Testis (tissue), 2 donors: ENCODE results near the gene PTPRN2.

Source experiments
- CTCF ChIP-seq, 3 experiments: fragments of 450-650 bp in 2 of 3; fragments of 200-600 bp in 1 of 3; sonication (generic) in 1 of 3; IDR thresholded peaks; one replicate each; pipeline ENCODE4 v1.5.1; 2016 to 2019; ENCODE audit warnings: antibody characterized with exemption in 3 of 3, mild to moderate bottlenecking in 2 of 3, moderate library complexity in 1 of 3
- POLR2A ChIP-seq: fragments of 450-650 bp; IDR thresholded peaks from one replicate; pipeline ENCODE4 v1.6.1; 2017; ENCODE audit warnings: antibody characterized with exemption, mild to moderate bottlenecking, moderate library complexity

DNA sequence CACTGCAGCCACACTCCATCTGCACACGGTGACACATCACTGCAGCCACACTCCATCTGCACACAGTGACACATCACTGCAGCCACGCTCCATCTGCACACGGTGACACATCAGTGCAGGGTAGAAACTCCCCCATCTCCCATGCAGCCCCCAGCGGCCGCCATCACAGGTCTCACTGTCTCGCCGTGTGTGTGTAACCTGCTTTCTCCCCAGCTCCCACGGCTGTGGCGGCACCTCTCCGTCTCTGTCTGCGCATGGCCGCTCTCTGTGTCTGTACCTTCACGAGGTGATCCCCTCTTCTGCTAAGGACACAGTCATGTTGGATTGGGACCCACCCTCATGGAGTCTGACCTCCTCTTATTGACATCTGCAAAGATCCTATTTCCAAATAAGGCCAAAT is 527.4 kb downstream of the PTPRN2 start:
- TF ChIP-seq POLR2A (no peak), CTCF (IDR thresholded peaks at IDR 0.05) (no peak)
